ENCODE measurements around the gene RAB34.

The RAB34 gene

GRCh38 chr17:28710861-28711722 is 6.6 kb downstream of the RAB34 start (continued):
- TF ChIP-seq, protein P1, sequence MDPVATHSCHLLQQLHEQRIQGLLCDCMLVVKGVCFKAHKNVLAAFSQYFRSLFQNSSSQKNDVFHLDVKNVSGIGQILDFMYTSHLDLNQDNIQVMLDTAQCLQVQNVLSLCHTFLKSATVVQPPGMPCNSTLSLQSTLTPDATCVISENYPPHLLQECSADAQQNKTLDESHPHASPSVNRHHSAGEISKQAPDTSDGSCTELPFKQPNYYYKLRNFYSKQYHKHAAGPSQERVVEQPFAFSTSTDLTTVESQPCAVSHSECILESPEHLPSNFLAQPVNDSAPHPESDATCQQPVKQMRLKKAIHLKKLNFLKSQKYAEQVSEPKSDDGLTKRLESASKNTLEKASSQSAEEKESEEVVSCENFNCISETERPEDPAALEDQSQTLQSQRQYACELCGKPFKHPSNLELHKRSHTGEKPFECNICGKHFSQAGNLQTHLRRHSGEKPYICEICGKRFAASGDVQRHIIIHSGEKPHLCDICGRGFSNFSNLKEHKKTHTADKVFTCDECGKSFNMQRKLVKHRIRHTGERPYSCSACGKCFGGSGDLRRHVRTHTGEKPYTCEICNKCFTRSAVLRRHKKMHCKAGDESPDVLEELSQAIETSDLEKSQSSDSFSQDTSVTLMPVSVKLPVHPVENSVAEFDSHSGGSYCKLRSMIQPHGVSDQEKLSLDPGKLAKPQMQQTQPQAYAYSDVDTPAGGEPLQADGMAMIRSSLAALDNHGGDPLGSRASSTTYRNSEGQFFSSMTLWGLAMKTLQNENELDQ (tag by site-specific recombination; IDR thresholded peaks at IDR 0.05; ENCODE audit: low read depth) = no peak
- TF ChIP-seq SP2 (tag by site-specific recombination; IDR thresholded peaks at IDR 0.05) (peak; percentile 84), ZNF544 (tag by site-specific recombination; IDR thresholded peaks at IDR 0.05) (no peak), ZNF629 (tag by site-specific recombination; IDR thresholded peaks at IDR 0.05) (peak; percentile 48; the same call in 1 of the 2 replicates), HIC1 (tag by site-specific recombination; IDR thresholded peaks at IDR 0.05) (peak; percentile 97), ZNF558 (tag by site-specific recombination; IDR thresholded peaks at IDR 0.05) (no peak), SCRT2 (tag by site-specific recombination; IDR thresholded peaks at IDR 0.05) (no peak), OSR2 (tag by site-specific recombination; IDR thresholded peaks at IDR 0.05) (no peak), ZNF239 (tag by site-specific recombination; IDR thresholded peaks at IDR 0.05) (no peak), ZNF785 (tag by site-specific recombination; IDR thresholded peaks at IDR 0.05) (no peak), ZNF670 (tag by site-specific recombination; IDR thresholded peaks at IDR 0.05; ENCODE audit: low read depth) (no peak), ZNF488 (tag by site-specific recombination; IDR thresholded peaks at IDR 0.05) (no peak), ZNF510 (tag by site-specific recombination; IDR thresholded peaks at IDR 0.05; ENCODE audit: insufficient replicate concordance) (no peak), KLF17 (tag by site-specific recombination; IDR thresholded peaks at IDR 0.05) (peak; percentile 90), ZFHX2 (tag by site-specific recombination; conservative IDR thresholded peaks at IDR 0.05) (peak; percentile 30; the same call in 1 of the 2 replicates), ZNF398 (tag by site-specific recombination; IDR thresholded peaks at IDR 0.05) (peak; percentile 93), ZFP37 (tag by site-specific recombination; IDR thresholded peaks at IDR 0.05) (peak; percentile 69), ZNF362 (tag by site-specific recombination; IDR thresholded peaks at IDR 0.05) (no peak), ZNF248 (tag by site-specific recombination; IDR thresholded peaks at IDR 0.05) (no peak), ZNF792 (tag by site-specific recombination; IDR thresholded peaks at IDR 0.05) (no peak), HOXA7 (CRISPR knock-in tag; IDR thresholded peaks at IDR 0.05; ENCODE audit: borderline replicate concordance) (no peak), ZNF311 (tag by site-specific recombination; IDR thresholded peaks at IDR 0.05; ENCODE audit: borderline replicate concordance) (no peak)
- TF ChIP-seq, protein P2, sequence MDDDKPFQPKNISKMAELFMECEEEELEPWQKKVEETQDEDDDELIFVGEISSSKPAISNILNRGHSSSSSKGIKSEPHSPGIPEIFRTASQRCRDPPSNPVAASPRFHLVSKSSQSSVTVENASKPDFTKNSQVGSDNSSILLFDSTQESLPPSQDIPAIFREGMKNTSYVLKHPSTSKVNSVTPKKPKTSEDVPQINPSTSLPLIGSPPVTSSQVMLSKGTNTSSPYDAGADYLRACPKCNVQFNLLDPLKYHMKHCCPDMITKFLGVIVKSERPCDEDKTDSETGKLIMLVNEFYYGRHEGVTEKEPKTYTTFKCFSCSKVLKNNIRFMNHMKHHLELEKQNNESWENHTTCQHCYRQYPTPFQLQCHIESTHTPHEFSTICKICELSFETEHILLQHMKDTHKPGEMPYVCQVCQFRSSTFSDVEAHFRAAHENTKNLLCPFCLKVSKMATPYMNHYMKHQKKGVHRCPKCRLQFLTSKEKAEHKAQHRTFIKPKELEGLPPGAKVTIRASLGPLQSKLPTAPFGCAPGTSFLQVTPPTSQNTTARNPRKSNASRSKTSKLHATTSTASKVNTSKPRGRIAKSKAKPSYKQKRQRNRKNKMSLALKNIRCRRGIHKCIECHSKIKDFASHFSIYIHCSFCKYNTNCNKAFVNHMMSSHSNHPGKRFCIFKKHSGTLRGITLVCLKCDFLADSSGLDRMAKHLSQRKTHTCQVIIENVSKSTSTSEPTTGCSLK (tag by site-specific recombination; IDR thresholded peaks at IDR 0.05) = no peak
- TF ChIP-seq, protein P3, sequence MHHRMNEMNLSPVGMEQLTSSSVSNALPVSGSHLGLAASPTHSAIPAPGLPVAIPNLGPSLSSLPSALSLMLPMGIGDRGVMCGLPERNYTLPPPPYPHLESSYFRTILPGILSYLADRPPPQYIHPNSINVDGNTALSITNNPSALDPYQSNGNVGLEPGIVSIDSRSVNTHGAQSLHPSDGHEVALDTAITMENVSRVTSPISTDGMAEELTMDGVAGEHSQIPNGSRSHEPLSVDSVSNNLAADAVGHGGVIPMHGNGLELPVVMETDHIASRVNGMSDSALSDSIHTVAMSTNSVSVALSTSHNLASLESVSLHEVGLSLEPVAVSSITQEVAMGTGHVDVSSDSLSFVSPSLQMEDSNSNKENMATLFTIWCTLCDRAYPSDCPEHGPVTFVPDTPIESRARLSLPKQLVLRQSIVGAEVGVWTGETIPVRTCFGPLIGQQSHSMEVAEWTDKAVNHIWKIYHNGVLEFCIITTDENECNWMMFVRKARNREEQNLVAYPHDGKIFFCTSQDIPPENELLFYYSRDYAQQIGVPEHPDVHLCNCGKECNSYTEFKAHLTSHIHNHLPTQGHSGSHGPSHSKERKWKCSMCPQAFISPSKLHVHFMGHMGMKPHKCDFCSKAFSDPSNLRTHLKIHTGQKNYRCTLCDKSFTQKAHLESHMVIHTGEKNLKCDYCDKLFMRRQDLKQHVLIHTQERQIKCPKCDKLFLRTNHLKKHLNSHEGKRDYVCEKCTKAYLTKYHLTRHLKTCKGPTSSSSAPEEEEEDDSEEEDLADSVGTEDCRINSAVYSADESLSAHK (tag by site-specific recombination; IDR thresholded peaks at IDR 0.05) = peak; percentile 38; the same call in 1 of the 2 replicates

All from HEK293 (cell line).